Peyer's patch (tissue), 4 donors: Measurements from ENCODE around the gene ETFA. TPM values are rescaled to one million over a fixed set of nuclear protein-coding genes. Genes with fewer than 3 reads are reported as not detected.
A peak's percentile ranks its signal among the peaks of the same experiment; 100 is the strongest.

Source experiments
- DNase-seq, 3 donors: peaks; one replicate each; pipeline ENCODE4 v3.0.0-alpha.2; 2017 to 2019
- H3K27ac ChIP-seq, 4 donors: fragments of 200-600 bp; sonication (generic); one replicate each; pipeline ENCODE4 v1.5.1; 2016 to 2019
- H3K27me3 ChIP-seq, 2 donors: fragments of 200-600 bp; sonication (generic); one replicate each; pipeline ENCODE4 v1.5.1; 2019
- H3K36me3 ChIP-seq, 3 donors: fragments of 200-600 bp; sonication (generic); one replicate each; pipeline ENCODE4 v1.5.1; 2016 to 2019
- H3K4me1 ChIP-seq, 4 donors: fragments of 200-600 bp; sonication (generic); one replicate each; pipeline ENCODE4 v1.5.1; 2016 to 2019
- H3K4me3 ChIP-seq, 4 donors: fragments of 200-600 bp; sonication (generic); 1 replicate in 3 of 4; 2 replicates in 1 of 4; pipeline ENCODE4 v1.5.1; 2016 to 2019; ENCODE audit warnings: mild to moderate bottlenecking in 1 of 4
- H3K9me3 ChIP-seq, 4 donors: fragments of 200-600 bp; sonication (generic); one replicate each; pipeline ENCODE4 v1.5.1; 2016 to 2019; ENCODE audit warnings: mild to moderate bottlenecking in 1 of 4
- POLR2A ChIP-seq, 2 donors: fragments of 450-650 bp; IDR thresholded peaks; one replicate each; pipeline ENCODE4 v1.5.1; 2017; ENCODE audit warnings: antibody characterized with exemption in 2 of 2, mild to moderate bottlenecking in 2 of 2, moderate library complexity in 2 of 2
- total RNA-seq, 4 donors: library from RNA; depleted of rRNA; stranded (reverse); fragments of >200 nt; gene quantifications; one replicate each; pipeline ENCODE4 v1.1.0, GENCODE V29; 2016
- TF ChIP-seq, protein P1 (sequence below), 6 experiments: fragments of 450-650 bp in 4 of 6; fragments of 200-600 bp in 2 of 6; sonication (generic) in 1 of 6; IDR thresholded peaks; one replicate each; pipeline ENCODE4 v1.5.1; 2017 to 2019; ENCODE audit warnings: antibody characterized with exemption in 6 of 6, mild to moderate bottlenecking in 3 of 6, moderate library complexity in 1 of 6

Gene ETFA
- total RNA-seq, 4 donors from 2014 or later: 110 to 175 (median 163) TPM

GRCh38 chr15:76335307-76336253 lies 24.3 kb upstream of the ETFA start:
- H3K27me3 ChIP-seq: peaks cover 0 to 57% of the 10 kb centered on the region in 2 donors
- peak overlapping the region; percentile 19 to 40 (median 32) for H3K4me3 ChIP-seq
- H3K4me1 ChIP-seq: peaks cover 0 to 48% (median 32%) of the 10 kb centered on the region in 4 donors

DNA sequence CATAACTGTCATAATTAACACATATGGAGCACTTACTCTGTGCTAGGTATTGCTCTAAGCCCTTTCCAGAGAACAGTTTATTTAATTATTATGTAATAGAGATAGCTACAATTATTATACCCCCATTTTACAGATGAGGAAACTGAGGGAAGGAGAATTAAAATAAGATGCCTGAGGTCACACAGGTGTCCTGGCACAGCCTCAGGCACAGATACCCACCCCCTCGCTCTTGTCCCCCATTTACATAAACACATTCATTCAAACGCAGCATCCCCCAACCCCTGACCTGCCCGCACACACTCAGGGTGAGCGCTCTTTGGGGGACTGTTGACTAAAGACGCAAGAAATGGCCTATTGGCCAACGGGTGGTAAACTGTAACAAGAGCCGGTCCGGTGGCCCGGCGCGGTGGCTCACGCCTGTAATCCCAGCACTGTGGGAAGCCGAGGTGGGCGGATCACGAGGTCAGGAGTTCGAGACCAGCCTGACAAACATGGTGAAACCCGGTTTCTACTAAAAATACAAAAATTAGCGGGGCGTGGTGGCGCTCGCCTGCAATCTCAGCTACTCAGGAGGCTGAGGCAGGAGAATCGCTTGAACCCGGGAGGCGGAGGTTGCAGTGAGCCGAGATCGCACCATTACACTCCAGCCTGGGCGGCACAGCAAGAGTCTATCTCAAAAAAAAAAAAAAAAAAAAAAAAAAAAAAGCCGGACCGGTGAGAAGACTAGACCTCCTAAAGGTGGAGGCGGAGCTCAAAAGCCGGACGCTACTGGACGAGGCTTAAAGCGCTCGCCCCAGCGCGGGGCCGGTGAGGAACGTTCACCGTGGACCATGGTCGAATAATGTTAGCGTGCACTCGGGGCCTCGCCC lies 23.4 kb upstream of the ETFA start:
- TF ChIP-seq, protein P1, sequence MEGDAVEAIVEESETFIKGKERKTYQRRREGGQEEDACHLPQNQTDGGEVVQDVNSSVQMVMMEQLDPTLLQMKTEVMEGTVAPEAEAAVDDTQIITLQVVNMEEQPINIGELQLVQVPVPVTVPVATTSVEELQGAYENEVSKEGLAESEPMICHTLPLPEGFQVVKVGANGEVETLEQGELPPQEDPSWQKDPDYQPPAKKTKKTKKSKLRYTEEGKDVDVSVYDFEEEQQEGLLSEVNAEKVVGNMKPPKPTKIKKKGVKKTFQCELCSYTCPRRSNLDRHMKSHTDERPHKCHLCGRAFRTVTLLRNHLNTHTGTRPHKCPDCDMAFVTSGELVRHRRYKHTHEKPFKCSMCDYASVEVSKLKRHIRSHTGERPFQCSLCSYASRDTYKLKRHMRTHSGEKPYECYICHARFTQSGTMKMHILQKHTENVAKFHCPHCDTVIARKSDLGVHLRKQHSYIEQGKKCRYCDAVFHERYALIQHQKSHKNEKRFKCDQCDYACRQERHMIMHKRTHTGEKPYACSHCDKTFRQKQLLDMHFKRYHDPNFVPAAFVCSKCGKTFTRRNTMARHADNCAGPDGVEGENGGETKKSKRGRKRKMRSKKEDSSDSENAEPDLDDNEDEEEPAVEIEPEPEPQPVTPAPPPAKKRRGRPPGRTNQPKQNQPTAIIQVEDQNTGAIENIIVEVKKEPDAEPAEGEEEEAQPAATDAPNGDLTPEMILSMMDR (IDR thresholded peaks at IDR 0.05): no peak
- no peak for TF ChIP-seq POLR2A (IDR thresholded peaks at IDR 0.05)
- Histone ChIP-seq H3K4me1 (peaks cover 0 to 39% (median 23%) of the 10 kb centered on the region in 4 donors), H3K36me3 (no peaks in the 10 kb centered on the region), H3K4me3 (peak overlapping the region in 2 of 4 donors; percentile 28 to 36), H3K27me3 (peaks cover 0 to 48% of the 10 kb centered on the region in 2 donors), H3K27ac (no peak overlapping the region), H3K9me3 (peaks cover 0 to 9% (median 0%) of the 10 kb centered on the region in 4 donors)
- DNase-seq: no peak

More at GRCh38 chr15:76335307-76336253, 24.3 kb upstream of the ETFA start:
- H3K9me3 ChIP-seq: peaks cover 0 to 9% (median 0%) of the 10 kb centered on the region in 4 donors
- DNase-seq: peak in 2 of 3 donors; percentile 38 to 55
- H3K36me3 ChIP-seq: no peaks in the 10 kb centered on the region
- peak overlapping the region; percentile 42 to 76 (median 50) for H3K27ac ChIP-seq
- TF ChIP-seq POLR2A (IDR thresholded peaks at IDR 0.05): no peak
- TF ChIP-seq, protein P1 (IDR thresholded peaks at IDR 0.05): no peak

- DNase-seq: no peak
- TF ChIP-seq POLR2A (IDR thresholded peaks at IDR 0.05): no peak
- TF ChIP-seq, protein P1 (IDR thresholded peaks at IDR 0.05): peak in 3 of 6 experiments; percentile 24 to 32 (median 28)
- Histone ChIP-seq H3K4me3 (no peak overlapping the region), H3K36me3 (no peaks in the 10 kb centered on the region), H3K27me3 (peaks cover 0 to 40% of the 10 kb centered on the region in 2 donors), H3K9me3 (peaks cover 0 to 9% (median 0%) of the 10 kb centered on the region in 4 donors), H3K4me1 (peaks cover 0 to 35% (median 21%) of the 10 kb centered on the region in 4 donors), H3K27ac (no peak overlapping the region)
Measured at GRCh38 chr15:76333720-76334437, 22.6 kb upstream of the ETFA start.

DNA sequence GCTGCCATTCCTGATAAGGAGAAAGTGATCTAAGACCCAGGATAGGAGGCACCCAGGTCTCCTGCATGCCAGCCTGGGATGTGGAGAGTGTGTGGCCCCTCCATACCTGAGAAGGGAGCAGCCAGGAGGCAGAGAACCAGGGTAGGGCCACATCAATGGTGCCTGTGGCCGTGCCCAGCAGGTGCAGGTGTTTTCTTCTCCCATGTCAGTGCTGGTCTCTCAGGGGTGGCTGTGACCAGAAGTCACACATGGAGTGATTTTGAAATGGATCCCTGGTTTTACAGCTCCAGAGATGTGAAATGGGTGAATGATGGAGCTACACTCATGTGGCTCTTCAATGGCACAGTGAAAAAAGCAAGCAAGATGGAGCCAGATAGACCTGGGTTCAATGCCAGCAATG lies 22.0 kb upstream of the ETFA start:
- no peaks in the 10 kb centered on the region for H3K36me3 ChIP-seq
- TF ChIP-seq, protein P1 (IDR thresholded peaks at IDR 0.05): no peak
- TF ChIP-seq POLR2A (IDR thresholded peaks at IDR 0.05): no peak
- DNase-seq: no peak
- peaks cover 0 to 9% (median 0%) of the 10 kb centered on the region in 4 donors for H3K9me3 ChIP-seq
- H3K27me3 ChIP-seq: peaks cover 0 to 36% of the 10 kb centered on the region in 2 donors
- no peak overlapping the region for H3K4me3 ChIP-seq
- peaks cover 0 to 31% (median 20%) of the 10 kb centered on the region in 4 donors for H3K4me1 ChIP-seq
- H3K27ac ChIP-seq: no peak overlapping the region

- H3K4me1 ChIP-seq: peaks cover 0 to 26% (median 16%) of the 10 kb centered on the region in 4 donors
- H3K36me3 ChIP-seq: no peaks in the 10 kb centered on the region
- H3K27me3 ChIP-seq: peaks cover 0 to 30% of the 10 kb centered on the region in 2 donors
- no peak for TF ChIP-seq POLR2A (IDR thresholded peaks at IDR 0.05)
- TF ChIP-seq, protein P1 (IDR thresholded peaks at IDR 0.05): no peak
- peaks cover 0 to 6% (median 0%) of the 10 kb centered on the region in 4 donors for H3K9me3 ChIP-seq
- no peak overlapping the region for H3K4me3 ChIP-seq
- no peak for DNase-seq
- H3K27ac ChIP-seq: no peak overlapping the region
Measured at GRCh38 chr15:76332796-76333195, 21.5 kb upstream of the ETFA start.
